ENCODE data around the gene EEF1AKMT4. TPM values are rescaled to one million over a fixed set of nuclear protein-coding genes. Genes with fewer than 3 reads are reported as not detected.

Gene EEF1AKMT4
- polyA plus RNA-seq, 1 experiment: 7.3 TPM

DNA sequence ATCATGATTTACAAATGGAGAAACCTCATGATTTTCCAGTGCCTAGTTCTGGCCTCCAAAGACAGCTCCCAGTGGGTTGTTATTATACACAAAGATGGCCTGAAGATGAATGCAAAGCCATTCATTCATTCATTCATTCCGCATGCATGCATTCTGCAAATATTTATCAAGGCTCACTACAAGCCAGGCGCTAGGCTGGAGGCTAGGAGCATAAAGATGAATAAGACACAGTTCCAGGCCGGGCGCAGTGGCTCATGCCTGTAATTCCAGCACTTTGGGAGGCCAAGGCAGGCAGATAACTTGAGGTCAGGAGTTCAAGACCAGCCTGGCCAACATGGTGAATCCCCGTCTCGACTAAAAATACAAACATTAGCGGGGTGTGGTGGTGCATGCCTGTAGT lies 47.1 kb downstream of the EEF1AKMT4 start:
- POLR2A ChIA-PET: no interaction called here

DNA sequence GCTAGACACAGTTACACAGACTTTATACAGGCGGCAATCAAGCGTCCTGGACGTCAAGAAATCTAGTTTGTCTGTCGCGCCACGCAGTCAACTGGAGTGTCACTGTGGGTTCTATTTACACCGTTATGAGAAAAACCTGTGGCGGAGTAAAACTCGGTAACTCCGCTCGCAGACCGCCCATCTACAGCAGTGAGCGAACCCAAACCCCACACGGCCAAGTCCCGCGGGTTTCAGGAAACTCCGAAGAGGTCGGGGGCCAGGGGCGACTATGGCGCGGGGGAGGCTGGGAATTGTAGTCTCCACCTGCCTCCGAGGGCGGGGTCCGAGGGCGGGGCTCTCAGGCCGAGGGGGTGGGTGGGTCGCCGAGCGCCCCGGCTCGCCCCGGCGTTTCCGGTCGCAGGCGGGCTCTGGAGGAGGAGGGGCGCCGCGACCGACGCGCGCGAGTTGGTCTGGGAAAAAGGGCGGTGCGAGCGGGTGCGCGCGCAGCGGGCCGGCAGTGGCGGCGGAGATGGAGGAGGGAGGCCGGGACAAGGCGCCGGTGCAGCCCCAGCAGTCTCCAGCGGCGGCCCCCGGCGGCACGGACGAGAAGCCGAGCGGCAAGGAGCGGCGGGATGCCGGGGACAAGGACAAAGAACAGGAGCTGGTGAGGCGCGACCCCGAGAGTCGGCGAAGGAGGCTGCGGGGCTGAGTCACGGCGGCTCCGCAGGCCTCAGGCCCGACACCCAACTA lies 49.5 kb downstream of the EEF1AKMT4 start, which contains the start of gene PSMD2:
Gene PSMD2 (plus strand): TSS at position 483 of the 729 bp plus-strand sequence. CDS start 26 bp downstream, at position 509.
- 0 out of 2 replicates have a peak, but pooled peaks cover 1% of the 10 kb centered on the region for H3K27me3 ChIP-seq (ENCODE audit: control insufficient read depth, insufficient read depth, low read length)
- peaks cover 19% of the 10 kb centered on the region for H3K36me3 ChIP-seq (ENCODE audit: control insufficient read depth, insufficient read depth, low read length)
- TF ChIP-seq, protein P1, sequence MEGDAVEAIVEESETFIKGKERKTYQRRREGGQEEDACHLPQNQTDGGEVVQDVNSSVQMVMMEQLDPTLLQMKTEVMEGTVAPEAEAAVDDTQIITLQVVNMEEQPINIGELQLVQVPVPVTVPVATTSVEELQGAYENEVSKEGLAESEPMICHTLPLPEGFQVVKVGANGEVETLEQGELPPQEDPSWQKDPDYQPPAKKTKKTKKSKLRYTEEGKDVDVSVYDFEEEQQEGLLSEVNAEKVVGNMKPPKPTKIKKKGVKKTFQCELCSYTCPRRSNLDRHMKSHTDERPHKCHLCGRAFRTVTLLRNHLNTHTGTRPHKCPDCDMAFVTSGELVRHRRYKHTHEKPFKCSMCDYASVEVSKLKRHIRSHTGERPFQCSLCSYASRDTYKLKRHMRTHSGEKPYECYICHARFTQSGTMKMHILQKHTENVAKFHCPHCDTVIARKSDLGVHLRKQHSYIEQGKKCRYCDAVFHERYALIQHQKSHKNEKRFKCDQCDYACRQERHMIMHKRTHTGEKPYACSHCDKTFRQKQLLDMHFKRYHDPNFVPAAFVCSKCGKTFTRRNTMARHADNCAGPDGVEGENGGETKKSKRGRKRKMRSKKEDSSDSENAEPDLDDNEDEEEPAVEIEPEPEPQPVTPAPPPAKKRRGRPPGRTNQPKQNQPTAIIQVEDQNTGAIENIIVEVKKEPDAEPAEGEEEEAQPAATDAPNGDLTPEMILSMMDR (IDR thresholded peaks at IDR 0.05; ENCODE audit: insufficient read depth, low read depth, low read length): no peak
- ChIA-PET POLR2A (interaction anchor here (0.6 kb wide), 1 partner anchor 41 kb away, joined by 14 read pairs; no protein-coding TSS in a partner anchor), CTCF (no interaction called here)
- H3K4me3 ChIP-seq (ENCODE audit: low read depth, low read length): peak within 1 kb of the TSS; percentile 87
- peak; percentile 65 for DNase-seq (ENCODE audit: low read depth)

More for the DNA sequence above, 47.1 kb downstream of the EEF1AKMT4 start:
- Histone ChIP-seq H3K27me3 (ENCODE audit: control insufficient read depth, insufficient read depth, low read length) (peaks cover 3% of the 10 kb centered on the region; the same call in 1 of the 2 replicates), H3K4me3 (ENCODE audit: low read depth, low read length) (no peak overlapping the region), H3K36me3 (ENCODE audit: control insufficient read depth, insufficient read depth, low read length) (peaks cover 4% of the 10 kb centered on the region; the same call in 1 of the 2 replicates)
- DNase-seq (ENCODE audit: low read depth): no peak
- CTCF ChIA-PET: interaction anchor here (0.6 kb wide), 1 partner anchor 11 kb away, joined by 3 read pairs; no protein-coding TSS in a partner anchor
- TF ChIP-seq, protein P1 (IDR thresholded peaks at IDR 0.05; ENCODE audit: insufficient read depth, low read depth, low read length): no peak

DNA sequence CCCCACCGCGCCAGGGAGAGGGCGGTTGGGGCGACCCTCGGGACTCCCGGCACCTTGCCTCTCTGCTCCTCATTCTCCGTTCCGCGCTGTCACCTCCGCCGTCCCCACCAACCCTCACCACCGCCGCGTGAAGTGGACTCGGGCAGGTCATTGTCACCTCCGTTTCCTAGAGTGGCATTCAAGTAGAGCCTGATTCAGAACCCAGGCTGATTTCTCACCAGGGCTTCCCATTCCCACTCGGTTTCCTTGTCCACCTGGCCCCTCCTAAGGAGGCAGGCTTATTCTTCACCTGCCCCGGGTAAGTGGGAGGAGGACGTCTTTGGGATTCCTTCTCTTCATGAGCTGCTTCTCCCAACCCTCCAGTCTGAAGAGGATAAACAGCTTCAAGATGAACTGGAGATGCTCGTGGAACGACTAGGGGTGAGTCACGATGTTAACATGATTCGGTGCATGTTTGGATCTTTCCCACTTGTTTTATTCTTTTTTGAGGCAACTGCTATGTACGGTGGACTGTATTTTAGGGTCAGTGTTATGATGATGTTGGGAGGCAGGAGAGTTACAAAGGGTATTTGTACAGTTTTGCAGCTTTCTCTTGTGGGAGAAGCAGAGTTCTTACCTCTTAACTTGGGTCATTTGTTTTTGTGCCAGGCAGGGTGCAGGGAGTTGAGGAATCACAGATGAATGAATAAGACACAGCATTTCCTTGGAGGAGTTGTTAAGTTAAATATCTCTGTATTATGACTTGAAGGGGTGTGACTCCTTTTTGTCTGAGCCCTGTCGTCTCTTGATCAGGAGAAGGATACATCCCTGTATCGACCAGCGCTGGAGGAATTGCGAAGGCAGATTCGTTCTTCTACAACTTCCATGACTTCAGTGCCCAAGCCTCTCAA lies 50.3 kb downstream of the EEF1AKMT4 start:
- Histone ChIP-seq H3K4me3 (ENCODE audit: low read depth, low read length) (peak overlapping the region; percentile 87), H3K27me3 (ENCODE audit: control insufficient read depth, insufficient read depth, low read length) (0 out of 2 replicates have a peak, but pooled peaks cover 1% of the 10 kb centered on the region), H3K36me3 (ENCODE audit: control insufficient read depth, insufficient read depth, low read length) (peaks cover 20% of the 10 kb centered on the region)
- TF ChIP-seq, protein P1 (IDR thresholded peaks at IDR 0.05; ENCODE audit: insufficient read depth, low read depth, low read length): no peak
- no peak for DNase-seq (ENCODE audit: low read depth)
- ChIA-PET POLR2A (interaction anchor here (0.6 kb wide), 1 partner anchor 41 kb away, joined by 14 read pairs; no protein-coding TSS in a partner anchor), CTCF (interaction anchor here (0.5 to 1.8 kb wide), 5 partner anchors 12 to 404 kb away, joined by 3 to 8 read pairs (median 4); no protein-coding TSS in a partner anchor)

DNA sequence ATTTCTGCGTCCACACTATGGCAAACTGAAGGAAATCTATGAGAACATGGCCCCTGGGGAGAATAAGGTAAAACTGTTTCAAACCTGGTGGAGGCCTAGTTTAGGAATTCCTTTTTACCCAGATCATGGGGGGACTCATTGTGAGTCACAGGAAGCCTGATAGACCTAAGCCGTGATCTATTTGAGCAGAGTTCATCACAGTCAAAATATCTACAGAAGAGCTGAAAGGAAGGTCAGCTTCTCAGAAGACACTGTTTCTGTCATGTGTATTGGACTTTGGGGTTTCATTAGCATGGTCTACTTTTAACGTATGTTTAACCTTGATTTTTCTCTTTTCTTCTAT lies 50.9 kb downstream of the EEF1AKMT4 start:
- CTCF ChIA-PET: interaction anchor here (1.1 to 1.8 kb wide), 3 partner anchors 11 to 405 kb away, joined by 3 to 8 read pairs (median 4); no protein-coding TSS in a partner anchor

More for the DNA sequence above, 50.9 kb downstream of the EEF1AKMT4 start:
- Histone ChIP-seq H3K27me3 (ENCODE audit: control insufficient read depth, insufficient read depth, low read length) (0 out of 2 replicates have a peak, but pooled peaks cover 1% of the 10 kb centered on the region), H3K4me3 (ENCODE audit: low read depth, low read length) (peak overlapping the region; percentile 87), H3K36me3 (ENCODE audit: control insufficient read depth, insufficient read depth, low read length) (peaks cover 20% of the 10 kb centered on the region)
- DNase-seq (ENCODE audit: low read depth): no peak
- POLR2A ChIA-PET: no interaction called here
- TF ChIP-seq, protein P1 (IDR thresholded peaks at IDR 0.05; ENCODE audit: insufficient read depth, low read depth, low read length): no peak
